GM19023 (cell line): ENCODE measurements around the gene TMEM151A.
"Not testable (repeated sequence)": the region's sequence is repeated elsewhere in the genome, so short reads cannot be mapped to it uniquely, and the experiment has no call there.

Experiments
- ATAC-seq: cut with Tn5 transposase; IDR thresholded peaks from one replicate; pipeline ENCODE4 v1.9.1; 2021; ENCODE audit warnings: mild to moderate bottlenecking, moderate library complexity; ENCODE audit not compliant: unreplicated experiment

Gene TMEM151A

GRCh38 chr11:66297610-66298009 is 5.9 kb downstream of the TMEM151A start:
- ATAC-seq, result no peak

GRCh38 chr11:66299186-66299585 is 7.5 kb downstream of the TMEM151A start:
- ATAC-seq, result no peak

- ATAC-seq, result no peak
These were observed 11.0 kb downstream of the TMEM151A start for GRCh38 chr11:66302656-66303055.

GRCh38 chr11:66309475-66309874 is 17.8 kb downstream of the TMEM151A start:
- no peak for ATAC-seq

GRCh38 chr11:66310324-66310723 is 18.6 kb downstream of the TMEM151A start:
- ATAC-seq, result no peak

GRCh38 chr11:66310803-66311440 is 19.2 kb downstream of the TMEM151A start:
- not testable (repeated sequence) for ATAC-seq

- ATAC-seq, result no peak
These were observed 19.8 kb downstream of the TMEM151A start for GRCh38 chr11:66311470-66311964.

GRCh38 chr11:66311965-66312548 is 20.4 kb downstream of the TMEM151A start:
- peak; percentile 68 for ATAC-seq

GRCh38 chr11:66312549-66313320 is 21.0 kb downstream of the TMEM151A start:
- peak; percentile 50 for ATAC-seq

- no peak for ATAC-seq
These were observed 21.9 kb downstream of the TMEM151A start for GRCh38 chr11:66313321-66314185.

- ATAC-seq, result no peak
These were observed 22.4 kb downstream of the TMEM151A start for GRCh38 chr11:66314186-66314501.

- ATAC-seq, result no peak
These were observed 23.1 kb downstream of the TMEM151A start for GRCh38 chr11:66314561-66315497.

- no peak for ATAC-seq
These were observed 23.8 kb downstream of the TMEM151A start for GRCh38 chr11:66315498-66315885.

GRCh38 chr11:66315921-66316811 is 24.5 kb downstream of the TMEM151A start:
- ATAC-seq, result no peak

- no peak for ATAC-seq
These were observed 25.2 kb downstream of the TMEM151A start, which contains the start of gene CD248 for GRCh38 chr11:66316849-66317251. CD248 (minus strand) TSS chr11:66317044; CDS start chr11:66317027, 17 bp downstream.

GRCh38 chr11:66317322-66317722 is 25.6 kb downstream of the TMEM151A start:
- no peak for ATAC-seq

GRCh38 chr11:66317723-66318599 is 26.3 kb downstream of the TMEM151A start:
- no peak for ATAC-seq

- ATAC-seq, result no peak
These were observed 26.9 kb downstream of the TMEM151A start for GRCh38 chr11:66318600-66318970.
